Vagina (tissue), 2 donors: Measurements from ENCODE around the gene CGNL1.

Experiments
- CTCF ChIP-seq, 3 experiments: fragments of 450-650 bp in 2 of 3; fragments of 200-600 bp in 1 of 3; sonication (generic) in 1 of 3; IDR thresholded peaks; one replicate each; pipeline ENCODE4 v1.5.1; 2017 to 2019; ENCODE audit warnings: antibody characterized with exemption in 3 of 3, mild to moderate bottlenecking in 2 of 3, moderate library complexity in 2 of 3
- POLR2A ChIP-seq, 2 donors: fragments of 450-650 bp; IDR thresholded peaks; one replicate each; pipeline ENCODE4 v1.6.1; 2017; ENCODE audit warnings: antibody characterized with exemption in 2 of 2, mild to moderate bottlenecking in 2 of 2, moderate library complexity in 2 of 2

GRCh38 chr15:57545995-57546394 is 169.7 kb downstream of the CGNL1 start:
- TF ChIP-seq CTCF (IDR thresholded peaks at IDR 0.05) (no peak), POLR2A (IDR thresholded peaks at IDR 0.05) (no peak)
